Parathyroid adenoma (tissue), 2 donors: Measurements from ENCODE around the gene UGT3A1.

ENCODE experiments used
- H2AFZ ChIP-seq: fragments of 300-600 bp; sonication (generic); one replicate; pipeline ENCODE4 v1.7.0; 2017; ENCODE audit warnings: antibody characterized with exemption, mild to moderate bottlenecking
- H3K27ac ChIP-seq: fragments of 300-600 bp; sonication (generic); one replicate; pipeline ENCODE4 v1.7.0; 2017
- H3K27me3 ChIP-seq: fragments of 300-600 bp; sonication (generic); one replicate; pipeline ENCODE4 v1.7.0; 2017; ENCODE audit warnings: low read length; ENCODE audit not compliant: control insufficient read depth, insufficient read depth
- H3K36me3 ChIP-seq: fragments of 300-600 bp; sonication (generic); one replicate; pipeline ENCODE4 v1.7.0; 2017; ENCODE audit warnings: low read length; ENCODE audit not compliant: control insufficient read depth, insufficient read depth
- H3K4me1 ChIP-seq: fragments of 300-600 bp; sonication (generic); one replicate; pipeline ENCODE4 v1.7.0; 2017; ENCODE audit warnings: control low read depth
- H3K4me2 ChIP-seq: fragments of 300-600 bp; sonication (generic); one replicate; pipeline ENCODE4 v1.7.0; 2017; ENCODE audit warnings: low read length
- H3K4me3 ChIP-seq: fragments of 300-600 bp; sonication (generic); one replicate; pipeline ENCODE4 v1.7.0; 2017; ENCODE audit warnings: low read depth, low read length
- H3K79me2 ChIP-seq: fragments of 300-600 bp; sonication (generic); one replicate; pipeline ENCODE4 v1.7.0; 2017; ENCODE audit warnings: control low read depth
- H3K9ac ChIP-seq: fragments of 300-600 bp; sonication (generic); one replicate; pipeline ENCODE4 v1.7.0; 2017; ENCODE audit warnings: mild to moderate bottlenecking
- H3K9me3 ChIP-seq: fragments of 300-600 bp; sonication (generic); one replicate; pipeline ENCODE4 v1.7.0; 2017; ENCODE audit warnings: low read length; ENCODE audit not compliant: control insufficient read depth
- TF ChIP-seq, protein P1 (sequence below): fragments of 300-600 bp; sonication (generic); IDR thresholded peaks from one replicate; pipeline ENCODE4 v1.7.0; 2017; ENCODE audit warnings: antibody characterized with exemption, mild to moderate bottlenecking
- donor health status: primary hyperparathyroidism.

UGT3A1 gene

DNA sequence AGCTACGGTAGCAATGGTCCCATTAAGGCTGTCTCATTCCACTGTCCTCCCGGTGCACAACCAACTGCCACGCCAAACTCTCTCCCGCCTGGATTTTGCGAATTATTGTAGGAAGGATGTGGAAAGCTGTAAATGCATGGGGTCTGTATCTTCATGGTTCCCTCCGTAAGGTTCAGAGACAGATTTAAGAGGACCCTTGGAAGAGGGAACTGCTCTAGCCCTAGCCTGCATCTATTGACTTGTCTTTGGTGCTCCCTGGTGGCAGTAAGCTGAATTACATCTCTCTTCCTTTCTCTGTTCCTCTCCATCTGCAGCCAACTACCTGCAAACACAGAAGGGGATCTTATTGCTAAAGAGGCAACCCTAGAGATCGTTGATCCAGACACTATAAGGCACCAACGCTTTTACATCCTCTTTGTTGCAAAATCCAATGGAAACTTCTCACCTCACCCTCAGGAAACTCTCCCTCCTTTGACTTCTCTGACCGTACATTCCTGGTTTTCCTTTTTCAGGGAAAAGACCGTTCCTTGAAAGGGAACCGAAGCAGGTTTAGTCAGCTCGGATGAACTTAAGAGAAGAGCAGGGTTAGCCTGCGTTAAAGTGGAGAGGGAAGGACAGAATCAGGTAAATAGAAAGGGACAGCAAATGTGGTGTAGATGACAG is 64.7 kb downstream of the UGT3A1 start:
- H3K27me3 ChIP-seq: no peaks in the 10 kb centered on the region
- H3K4me2 ChIP-seq: no peak overlapping the region
- H3K36me3 ChIP-seq: no peaks in the 10 kb centered on the region
- TF ChIP-seq, protein P1, sequence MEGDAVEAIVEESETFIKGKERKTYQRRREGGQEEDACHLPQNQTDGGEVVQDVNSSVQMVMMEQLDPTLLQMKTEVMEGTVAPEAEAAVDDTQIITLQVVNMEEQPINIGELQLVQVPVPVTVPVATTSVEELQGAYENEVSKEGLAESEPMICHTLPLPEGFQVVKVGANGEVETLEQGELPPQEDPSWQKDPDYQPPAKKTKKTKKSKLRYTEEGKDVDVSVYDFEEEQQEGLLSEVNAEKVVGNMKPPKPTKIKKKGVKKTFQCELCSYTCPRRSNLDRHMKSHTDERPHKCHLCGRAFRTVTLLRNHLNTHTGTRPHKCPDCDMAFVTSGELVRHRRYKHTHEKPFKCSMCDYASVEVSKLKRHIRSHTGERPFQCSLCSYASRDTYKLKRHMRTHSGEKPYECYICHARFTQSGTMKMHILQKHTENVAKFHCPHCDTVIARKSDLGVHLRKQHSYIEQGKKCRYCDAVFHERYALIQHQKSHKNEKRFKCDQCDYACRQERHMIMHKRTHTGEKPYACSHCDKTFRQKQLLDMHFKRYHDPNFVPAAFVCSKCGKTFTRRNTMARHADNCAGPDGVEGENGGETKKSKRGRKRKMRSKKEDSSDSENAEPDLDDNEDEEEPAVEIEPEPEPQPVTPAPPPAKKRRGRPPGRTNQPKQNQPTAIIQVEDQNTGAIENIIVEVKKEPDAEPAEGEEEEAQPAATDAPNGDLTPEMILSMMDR: peak; percentile 82
- H3K79me2 ChIP-seq: no peaks in the 10 kb centered on the region
- H3K27ac ChIP-seq: no peak overlapping the region
- no peak overlapping the region for H2AFZ ChIP-seq
- no peaks in the 10 kb centered on the region for H3K9me3 ChIP-seq
- H3K4me1 ChIP-seq: no peaks in the 10 kb centered on the region
- H3K9ac ChIP-seq: no peak overlapping the region
- H3K4me3 ChIP-seq: no peak overlapping the region

DNA sequence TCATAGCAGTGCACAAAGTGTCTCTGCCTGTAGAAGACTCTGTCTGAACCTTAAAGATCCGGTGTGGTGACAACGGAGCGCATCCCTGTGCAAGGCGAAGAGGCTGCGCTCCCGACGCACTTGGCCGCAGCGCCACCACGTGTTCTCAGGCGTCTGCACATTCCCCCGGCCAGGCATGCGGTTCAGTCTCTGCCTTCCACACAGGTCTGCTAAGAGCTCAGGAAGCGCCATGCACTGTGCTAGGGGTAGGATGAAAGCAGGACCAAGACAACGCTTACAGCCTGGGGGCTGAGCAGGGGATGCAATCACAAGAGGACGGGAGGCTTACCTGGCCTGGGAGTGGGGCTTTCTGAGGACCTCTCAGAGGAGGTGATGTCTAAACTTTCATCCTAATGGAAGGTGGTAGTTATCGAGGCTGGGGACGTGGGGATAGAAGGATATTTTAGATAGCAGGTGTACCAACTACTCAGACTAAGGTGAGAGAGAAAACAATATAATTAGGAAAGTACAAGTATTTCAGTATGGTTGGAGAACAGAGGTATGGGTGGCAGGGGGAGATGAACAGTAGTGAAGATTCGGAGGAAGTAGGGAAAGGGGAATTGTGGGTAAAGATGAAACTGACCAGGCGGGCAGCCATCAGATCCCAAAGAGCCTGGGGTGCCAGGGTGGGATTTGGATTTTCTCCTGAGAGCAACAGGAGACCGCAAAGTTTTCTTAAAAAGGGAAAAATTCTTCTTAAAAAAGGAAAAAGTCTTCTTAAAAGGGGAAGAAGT is 66.1 kb downstream of the UGT3A1 start:
- H3K79me2 ChIP-seq: no peaks in the 10 kb centered on the region
- H3K4me1 ChIP-seq: no peaks in the 10 kb centered on the region
- no peak overlapping the region for H3K4me2 ChIP-seq
- no peak overlapping the region for H3K4me3 ChIP-seq
- TF ChIP-seq, protein P1: peak; percentile 78
- H3K9me3 ChIP-seq: no peaks in the 10 kb centered on the region
- no peak overlapping the region for H3K27ac ChIP-seq
- no peaks in the 10 kb centered on the region for H3K36me3 ChIP-seq
- H3K9ac ChIP-seq: no peak overlapping the region
- no peaks in the 10 kb centered on the region for H3K27me3 ChIP-seq
- H2AFZ ChIP-seq: no peak overlapping the region

DNA sequence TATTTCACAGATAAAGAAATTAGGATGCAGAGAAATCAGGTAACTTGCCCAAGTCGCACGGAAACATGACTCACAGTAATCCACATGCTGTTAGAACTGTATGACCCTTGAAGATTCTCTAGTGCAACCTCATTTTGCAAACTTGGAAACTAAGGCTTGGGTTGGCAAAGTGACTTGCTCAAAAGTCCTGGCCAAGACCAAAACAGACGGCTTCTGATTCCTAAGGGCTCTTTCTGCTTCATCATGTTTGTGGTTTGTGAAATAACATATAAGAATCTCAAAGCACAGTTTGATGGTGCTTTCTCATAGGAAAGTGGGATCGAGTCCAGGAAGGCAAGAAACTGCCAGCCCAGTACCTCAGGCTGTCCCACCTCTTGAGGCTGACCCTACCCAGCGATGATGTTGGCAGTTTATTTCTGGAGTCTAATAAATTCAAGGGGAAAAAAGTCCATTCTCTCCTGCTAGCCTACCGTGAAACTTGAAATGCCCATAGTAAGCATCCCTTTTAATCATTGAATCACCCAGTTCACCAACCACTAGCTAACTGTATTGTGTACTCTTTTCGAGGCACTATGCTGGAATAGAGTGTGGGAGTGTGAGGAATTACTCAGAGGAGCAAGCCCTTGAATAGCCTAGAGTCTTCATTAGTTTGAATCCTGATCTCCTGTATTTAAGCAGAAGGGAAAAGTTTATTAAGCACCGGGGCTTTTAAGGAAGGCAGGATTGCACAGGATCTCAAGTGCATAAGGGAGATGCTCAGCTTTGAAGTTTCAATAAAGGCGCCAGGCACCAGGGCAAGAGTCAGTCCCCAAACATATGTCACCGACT is 66.9 kb downstream of the UGT3A1 start:
- TF ChIP-seq, protein P1: no peak
- Histone ChIP-seq H3K9me3 (no peaks in the 10 kb centered on the region), H3K4me3 (no peak overlapping the region), H3K4me2 (no peak overlapping the region), H3K27me3 (no peaks in the 10 kb centered on the region), H3K79me2 (no peaks in the 10 kb centered on the region), H3K4me1 (no peaks in the 10 kb centered on the region), H3K9ac (no peak overlapping the region), H3K27ac (no peak overlapping the region), H3K36me3 (no peaks in the 10 kb centered on the region), H2AFZ (no peak overlapping the region)

DNA sequence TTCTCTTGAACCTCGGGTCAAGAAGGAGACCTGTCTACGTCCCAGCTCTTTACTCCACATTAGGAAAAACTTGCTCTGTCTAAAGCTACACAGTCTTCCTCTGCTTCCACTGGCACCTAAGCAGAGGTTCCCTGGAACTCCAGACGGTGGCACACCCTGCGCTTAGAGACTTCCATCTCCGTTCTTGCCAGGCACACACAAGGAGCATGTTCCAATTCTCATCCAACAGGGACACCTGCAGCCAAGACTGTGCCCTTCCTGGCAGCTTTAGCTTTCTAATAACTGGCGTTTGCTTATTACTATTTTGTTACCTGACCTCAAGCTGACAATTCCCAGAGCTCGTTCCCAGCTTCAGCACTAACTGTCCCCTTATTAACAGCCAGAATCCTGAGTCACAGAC is 68.7 kb downstream of the UGT3A1 start:
- H3K4me3 ChIP-seq: no peak overlapping the region
- no peak overlapping the region for H3K4me2 ChIP-seq
- no peak overlapping the region for H3K27ac ChIP-seq
- no peaks in the 10 kb centered on the region for H3K79me2 ChIP-seq
- H2AFZ ChIP-seq: no peak overlapping the region
- H3K9ac ChIP-seq: no peak overlapping the region
- H3K27me3 ChIP-seq: no peaks in the 10 kb centered on the region
- H3K4me1 ChIP-seq: no peaks in the 10 kb centered on the region
- no peaks in the 10 kb centered on the region for H3K36me3 ChIP-seq
- TF ChIP-seq, protein P1: no peak
- H3K9me3 ChIP-seq: no peaks in the 10 kb centered on the region
